Sigmoid colon (tissue), 7 donors: ENCODE measurements around the gene MVB12B. TPM values are rescaled to one million over a fixed set of nuclear protein-coding genes. Genes with fewer than 3 reads are reported as not detected.
A peak's percentile ranks its signal among the peaks of the same experiment; 100 is the strongest.

ENCODE experiments used
- DNase-seq: peaks from one replicate; pipeline ENCODE4 v3.0.0-alpha.2; 2019
- H3K27ac ChIP-seq, 4 donors: fragments of 200-600 bp; sonication (generic); one replicate each; pipeline ENCODE4 v1.5.1; 2016 to 2019; ENCODE audit warnings: mild to moderate bottlenecking in 1 of 4
- H3K27me3 ChIP-seq, 3 donors: fragments of 200-600 bp; sonication (generic); one replicate each; pipeline ENCODE4 v1.5.1; 2019; ENCODE audit warnings: mild to moderate bottlenecking in 1 of 3
- H3K36me3 ChIP-seq, 4 donors: fragments of 200-600 bp; sonication (generic); one replicate each; pipeline ENCODE4 v1.5.1; 2016 to 2019
- H3K4me1 ChIP-seq, 4 donors: fragments of 200-600 bp; sonication (generic); one replicate each; pipeline ENCODE4 v1.5.1; 2017 to 2019
- H3K4me3 ChIP-seq, 4 donors: fragments of 200-600 bp; sonication (generic); one replicate each; pipeline ENCODE4 v1.5.1; 2017 to 2019; ENCODE audit warnings: mild to moderate bottlenecking in 2 of 4, moderate library complexity in 1 of 4
- H3K9me3 ChIP-seq, 4 donors: fragments of 200-600 bp in 3 of 4; sonication (generic) in 3 of 4; one replicate each; pipeline versions ENCODE4 v1.5.1 to v1.6.1; 2013 to 2019
- CTCF ChIP-seq, 4 experiments: fragments of 450-650 bp in 3 of 4; fragments of 200-600 bp in 1 of 4; IDR thresholded peaks; one replicate each; pipeline ENCODE4 v1.5.1; 2016 to 2019; ENCODE audit warnings: antibody characterized with exemption in 4 of 4, mild to moderate bottlenecking in 3 of 4, moderate library complexity in 2 of 4
- EP300 ChIP-seq, 4 donors: sonication (generic); formaldehyde crosslinking; IDR thresholded peaks; one replicate each; pipeline ENCODE4 v1.6.1; 2017; ENCODE audit warnings: antibody characterized with exemption in 4 of 4
- POLR2A ChIP-seq, 2 donors: fragments of 450-650 bp; IDR thresholded peaks; one replicate each; pipeline ENCODE4 v1.6.1; 2016; ENCODE audit warnings: antibody characterized with exemption in 2 of 2, mild to moderate bottlenecking in 2 of 2, moderate library complexity in 2 of 2
- POLR2AphosphoS5 ChIP-seq, 4 donors: sonication (generic); formaldehyde crosslinking; IDR thresholded peaks; one replicate each; pipeline ENCODE4 v1.6.1; 2017; ENCODE audit warnings: antibody characterized with exemption in 4 of 4
- WGBS, 2 donors: extraction: QIAGEN DNeasy Blood & Tissue Kit; methylation state at CpG; one replicate each; pipeline ENCODE4 v1.1.7; 2013; 5-methylcytosine and 5-hydroxymethylcytosine counted together
- intact Hi-C: fragments of 100-400 bp; cut with DNase I; formaldehyde crosslinking; loops from one replicate; pipeline ENCODE4 v1.15.1; 2023
- polyA plus RNA-seq, 3 donors: library from polyadenylated mRNA; stranded (reverse); fragments of 200-250 nt; gene quantifications; one replicate each; pipeline ENCODE4 v1.2.3, GENCODE V29; 2013
- total RNA-seq, 4 donors: library from RNA; depleted of rRNA; stranded (reverse); fragments of >200 nt; gene quantifications; one replicate each; pipeline ENCODE4 v1.1.0, GENCODE V29; 2016
- donor health status: healthy with polysubstance abuse.
- donor health status: Bipolar disorder and iron deficiency.
- donor health status: healthy.

The MVB12B gene
- total and polyA plus RNA-seq, 7 donors = 5.1 to 14.4 (median 12.2) TPM

GRCh38 chr9:126367616-126368015 is 41.0 kb downstream of the MVB12B start:
- H3K9me3 ChIP-seq = no peaks in the 10 kb centered on the region
- H3K4me1 ChIP-seq = peaks cover 0 to 35% (median 25%) of the 10 kb centered on the region in 4 donors
- no peaks in the 10 kb centered on the region for H3K27me3 ChIP-seq
- no peak for DNase-seq
- intact Hi-C loops = loop anchor here (5.0 kb wide), 1 partner anchor 40 kb away; the partner anchor contains the start of gene MVB12B
- no peak overlapping the region for H3K4me3 ChIP-seq
- peak overlapping the region; percentile 42 to 58 (median 46) for H3K27ac ChIP-seq
- no peaks in the 10 kb centered on the region for H3K36me3 ChIP-seq
- 22 to 66% methylated on average over 3 of the region's 3 CpGs for WGBS, 2 donors
- TF ChIP-seq POLR2A (IDR thresholded peaks at IDR 0.05) (no peak), EP300 (IDR thresholded peaks at IDR 0.05) (no peak), POLR2AphosphoS5 (IDR thresholded peaks at IDR 0.05) (no peak)

GRCh38 chr9:126368020-126368419 is 41.4 kb downstream of the MVB12B start:
- H3K9me3 ChIP-seq = no peaks in the 10 kb centered on the region
- no peak for DNase-seq
- no peaks in the 10 kb centered on the region for H3K27me3 ChIP-seq
- peak overlapping the region in 2 of 4 donors; percentile 42 to 58 for H3K27ac ChIP-seq
- no peak overlapping the region for H3K4me3 ChIP-seq
- no peaks in the 10 kb centered on the region for H3K36me3 ChIP-seq
- H3K4me1 ChIP-seq = peaks cover 0 to 35% (median 25%) of the 10 kb centered on the region in 4 donors
- intact Hi-C loops = loop anchor here (5.0 kb wide), 1 partner anchor 41 kb away; the partner anchor contains the start of gene MVB12B
- TF ChIP-seq POLR2AphosphoS5 (IDR thresholded peaks at IDR 0.05) (no peak), POLR2A (IDR thresholded peaks at IDR 0.05) (no peak), EP300 (IDR thresholded peaks at IDR 0.05) (no peak), CTCF (IDR thresholded peaks at IDR 0.05) (no peak)
- WGBS, 2 donors = 16 to 73% methylated on average over 7 of the region's 7 CpGs

GRCh38 chr9:126371007-126371870 is 44.6 kb downstream of the MVB12B start:
- Histone ChIP-seq H3K27me3 (no peaks in the 10 kb centered on the region), H3K27ac (no peak overlapping the region), H3K4me3 (no peak overlapping the region), H3K4me1 (peaks cover 0 to 25% (median 21%) of the 10 kb centered on the region in 4 donors), H3K9me3 (no peaks in the 10 kb centered on the region), H3K36me3 (no peaks in the 10 kb centered on the region)
- no peak for DNase-seq
- 94% methylated on average over 17 of the region's 17 CpGs for WGBS, 2 donors
- no peak for TF ChIP-seq EP300 (IDR thresholded peaks at IDR 0.05)
- intact Hi-C loops = no loop called here

- no peaks in the 10 kb centered on the region for H3K36me3 ChIP-seq
Measured at GRCh38 chr9:126372716-126373115, 46.1 kb downstream of the MVB12B start.

GRCh38 chr9:126373241-126373640 is 46.6 kb downstream of the MVB12B start:
- peaks cover 0 to 18% (median 16%) of the 10 kb centered on the region in 4 donors for H3K4me1 ChIP-seq

More at GRCh38 chr9:126372716-126373115, 46.1 kb downstream of the MVB12B start:
- Histone ChIP-seq H3K9me3 (no peaks in the 10 kb centered on the region), H3K27me3 (no peaks in the 10 kb centered on the region), H3K27ac (no peak overlapping the region), H3K4me3 (no peak overlapping the region), H3K4me1 (peaks cover 0 to 20% (median 18%) of the 10 kb centered on the region in 4 donors)
- TF ChIP-seq POLR2AphosphoS5 (IDR thresholded peaks at IDR 0.05) (no peak), POLR2A (IDR thresholded peaks at IDR 0.05) (no peak)
- WGBS, 2 donors = 81 to 90% methylated on average over 6 of the region's 6 CpGs
- no peak for DNase-seq
- intact Hi-C loops = no loop called here

More at GRCh38 chr9:126373241-126373640, 46.6 kb downstream of the MVB12B start:
- WGBS, 2 donors = 80 to 87% methylated on average over 5 of the region's 5 CpGs
- no peak for TF ChIP-seq POLR2A (IDR thresholded peaks at IDR 0.05)
- TF ChIP-seq CTCF (IDR thresholded peaks at IDR 0.05) = no peak
- no peak for TF ChIP-seq EP300 (IDR thresholded peaks at IDR 0.05)
- no peak for TF ChIP-seq POLR2AphosphoS5 (IDR thresholded peaks at IDR 0.05)
- DNase-seq = no peak
- H3K4me3 ChIP-seq = no peak overlapping the region
- intact Hi-C loops = no loop called here
- H3K9me3 ChIP-seq = no peaks in the 10 kb centered on the region
- no peaks in the 10 kb centered on the region for H3K36me3 ChIP-seq
- no peaks in the 10 kb centered on the region for H3K27me3 ChIP-seq
- H3K27ac ChIP-seq = peak overlapping the region in 1 of 4 donors; percentile 17
